K562 (cell line): ENCODE measurements around the gene MSRB2. TPM values are rescaled to one million over a fixed set of nuclear protein-coding genes. Genes with fewer than 3 reads are reported as not detected.

Experiments
- ATAC-seq: fragments of 200-7000 bp; cut with Tn5 transposase; 3 replicates; pipeline ENCODE4 v1.9.1; 2020; ENCODE audit warnings: moderate library complexity
- Bru-seq: library from RNA; stranded (reverse); fragments of 400-500 nt; gene quantifications from one replicate; lab custom pipeline; 2021; lab: Mats Ljungman, UMichigan
- BruChase-seq, 2 experiments: library from RNA; stranded (reverse); fragments of 400-500 nt; gene quantifications; one replicate each; lab custom pipeline; 2021; lab: Mats Ljungman, UMichigan
- BruUV-seq: library from RNA; stranded (reverse); fragments of 400-500 nt; replicated peaks from 2 replicates; lab custom pipeline; 2021; lab: Mats Ljungman, UMichigan
- CTCF ChIA-PET: fragments of 300-600 bp; formaldehyde crosslinking; extraction: SDS; loops from one replicate; lab custom pipeline; 2021; ENCODE audit warnings: low intra/inter-chr PET ratio; lab: Yijun Ruan, JAX
- POLR2A ChIA-PET: fragments of 300-600, 350-650 bp; sonication (Branson Sonifier 250); formaldehyde crosslinking; extraction: SDS; loops from one replicate; lab custom pipeline; 2021; ENCODE audit warnings: antibody characterized with exemption, inconsistent platforms; lab: Yijun Ruan, JAX
- DNase-seq, 4 experiments: peaks; one replicate each; pipeline versions ENCODE4 v3.0.0 to v3.0.0-alpha.2; 2011 to 2018; ENCODE audit warnings: low spot score in 3 of 4, mixed read lengths in 3 of 4; ENCODE audit errors: extremely low read depth in 1 of 4
- FAIRE-seq: peaks from 2 replicates; lab custom pipeline; 2011; peaks lifted over from hg19 to GRCh38; lab: Jason Lieb, UNC
- H2AFZ ChIP-seq: 2 replicates; pipeline ENCODE4 v1.6.0; 2011; ENCODE audit warnings: low read depth, low read length, control low read depth, inconsistent platforms
- H3K27ac ChIP-seq: fragments of 200-600 bp; 3 replicates; pipeline ENCODE4 v1.8.0; 2011; ENCODE audit warnings: low read depth, mild to moderate bottlenecking, control low read depth, inconsistent platforms, low read length, moderate library complexity, mixed read lengths; ENCODE audit errors: extremely low read depth
- H3K27me3 ChIP-seq, 2 experiments: fragments of 300-600 bp in 1 of 2; 2 replicates in 1 of 2; 3 replicates in 1 of 2; pipeline versions ENCODE4 v1.6.0 to v1.8.0; 2011; ENCODE audit warnings: inconsistent platforms in 2 of 2, low read length in 2 of 2, mild to moderate bottlenecking in 1 of 2, mixed read lengths in 1 of 2, moderate library complexity in 1 of 2; ENCODE audit not compliant: control insufficient read depth in 2 of 2, insufficient read depth in 2 of 2
- H3K36me3 ChIP-seq: fragments of 300-600 bp; 3 replicates; pipeline ENCODE4 v1.8.0; 2011; ENCODE audit warnings: mild to moderate bottlenecking, low read length, inconsistent platforms; ENCODE audit not compliant: control insufficient read depth, insufficient read depth
- H3K4me1 ChIP-seq, 2 experiments: fragments of 200-600 bp in 1 of 2; replicated peaks in 1 of 2; 2 replicates in 1 of 2; 3 replicates in 1 of 2; pipeline versions ENCODE4 v1.5.1 to v1.8.0; 2011; ENCODE audit warnings: inconsistent platforms in 2 of 2, low read length in 2 of 2, mild to moderate bottlenecking in 1 of 2, mixed read lengths in 1 of 2, moderate library complexity in 1 of 2; ENCODE audit not compliant: control insufficient read depth in 2 of 2, insufficient read depth in 2 of 2
- H3K4me2 ChIP-seq: 2 replicates; pipeline ENCODE4 v1.6.1; 2011; ENCODE audit warnings: low read length, control low read depth, inconsistent platforms, mixed read lengths; ENCODE audit not compliant: insufficient read depth
- H3K4me3 ChIP-seq: fragments of 200-600 bp; sonication (generic), shearing (Covaris generic); 2 replicates; pipeline ENCODE4 v1.5.1; 2016; ENCODE audit warnings: control low read depth, inconsistent platforms
- H3K79me2 ChIP-seq: fragments of 200-600 bp; 3 replicates; pipeline ENCODE4 v1.8.0; 2011; ENCODE audit warnings: low read length, inconsistent platforms; ENCODE audit not compliant: control insufficient read depth, insufficient read depth
- H3K9ac ChIP-seq, 2 experiments: 2 replicates each; pipeline versions ENCODE4 v1.6.0 to v1.6.1; 2011; ENCODE audit warnings: low read depth in 2 of 2, low read length in 2 of 2, control low read depth in 1 of 2, inconsistent platforms in 1 of 2, mild to moderate bottlenecking in 1 of 2, mixed read lengths in 1 of 2; ENCODE audit not compliant: insufficient read depth in 1 of 2
- H3K9me1 ChIP-seq: one replicate; pipeline ENCODE4 v1.6.0; 2011; ENCODE audit warnings: inconsistent platforms, mild to moderate bottlenecking, low read length, moderate library complexity; ENCODE audit not compliant: control insufficient read depth, insufficient read depth
- H3K9me3 ChIP-seq: replicated peaks from 2 replicates; pipeline ENCODE4 v1.5.1; 2011; ENCODE audit warnings: low read depth, low read length, inconsistent platforms; ENCODE audit not compliant: control insufficient read depth, insufficient read depth
- H4K20me1 ChIP-seq: replicated peaks from 2 replicates; pipeline ENCODE4 v1.6.1; 2011; ENCODE audit warnings: low read length, inconsistent platforms, mixed read lengths; ENCODE audit not compliant: control insufficient read depth, insufficient read depth
- ARID3B ChIP-seq: fragments of 250-450 bp; sonication (Bioruptor Pico); IDR thresholded peaks from 2 replicates; pipeline ENCODE4 v1.4.0; 2020; ENCODE audit warnings: borderline replicate concordance
- FOXA3 ChIP-seq, 2 experiments: fragments of 450-650 bp in 1 of 2; sonication (generic) in 1 of 2; formaldehyde crosslinking; IDR thresholded peaks in 1 of 2; conservative IDR thresholded peaks in 1 of 2; 2 replicates each; pipeline versions ENCODE4 v1.4.0 to v1.8.0; 2020 to 2022; ENCODE audit warnings: mild to moderate bottlenecking in 2 of 2, missing genetic modification reagents in 1 of 2
- NFE2 ChIP-seq: IDR thresholded peaks from 2 replicates; pipeline ENCODE4 v1.6.1; 2014; ENCODE audit warnings: antibody characterized with exemption, low read depth
- POLR2AphosphoS2 ChIP-seq: IDR thresholded peaks from 2 replicates; pipeline ENCODE4 v1.6.1; 2012; ENCODE audit warnings: low read length, improper control_type of control experiment
- SREBF1 ChIP-seq: fragments of 150-350 bp; IDR thresholded peaks from 2 replicates; pipeline ENCODE4 v1.6.1; 2014; ENCODE audit warnings: antibody characterized with exemption, low read depth, low read length, borderline replicate concordance
- USF1 ChIP-seq: sonication (generic); formaldehyde crosslinking; IDR thresholded peaks from 2 replicates; pipeline ENCODE4 v1.9.0; 2022; ENCODE audit warnings: mild to moderate bottlenecking, missing genetic modification reagents
- WGBS: fragments of 100-300 bp; shearing (Covaris generic); methylation state at CpG from one replicate; pipeline ENCODE4 v1.1.6; 2016; ENCODE audit warnings: low coverage, mixed read lengths; ENCODE audit not compliant: insufficient coverage; ENCODE audit errors: missing lambda C conversion rate; 5-methylcytosine and 5-hydroxymethylcytosine counted together
- in situ Hi-C: fragments of 300-500 bp; cut with MboI; formaldehyde crosslinking; loops from 4 replicates; pipeline ENCODE4 v1.15.0; 2018; ENCODE audit warnings: inconsistent platforms, mixed read lengths
- intact Hi-C: fragments of 100-400 bp; cut with micrococcal nuclease; formaldehyde crosslinking; loops from 2 replicates; pipeline ENCODE4 v1.14.2; 2022
- long read RNA-seq, 3 experiments: library from polyadenylated mRNA in 2 of 3; library from RNA in 1 of 3; unstranded in 2 of 3; stranded (forward) in 1 of 3; transcript quantifications; one replicate each; pipeline ENCODE4 v2.0.0, GENCODE V29; 2019 to 2022
- polyA minus RNA-seq, 3 experiments: library from RNA; depleted of rRNA, polyadenylated mRNA; stranded (reverse); fragments of >200 nt; gene quantifications; 2 replicates each; pipeline ENCODE4 v1.2.3, GENCODE V29; 2011
- polyA plus RNA-seq, 8 experiments: library from polyadenylated mRNA; depleted of rRNA in 4 of 8; stranded (reverse) in 5 of 8; unstranded in 3 of 8; fragments of >200 nt; fragmentation: Nextera tagmentation in 2 of 8; fragmentation: Illumina TruSeq in 1 of 8; extraction: Ambion mirVana in 2 of 8; extraction: Trizol in 1 of 8; gene quantifications; 2 replicates each; pipeline versions ENCODE4 v1.2.1 to v1.2.3, GENCODE V29; 2011 to 2014; ENCODE audit warnings: inconsistent platforms in 1 of 8, missing spikeins in 1 of 8
- total RNA-seq, 7 experiments: library from RNA; depleted of rRNA in 6 of 7; stranded (reverse); fragments of >200 nt in 6 of 7; fragmentation: Illumina TruSeq in 2 of 7; extraction: Trizol in 2 of 7; gene quantifications; 2 replicates each; pipeline versions ENCODE4 v1.2.1 to v1.2.3, GENCODE V29; 2011 to 2021; ENCODE audit warnings: low replicate concordance in 1 of 7
- TF ChIP-seq, protein P1 (sequence below): fragments of 450-650 bp; IDR thresholded peaks from 2 replicates; pipeline ENCODE4 v1.6.1; 2017; ENCODE audit warnings: antibody characterized with exemption
- TF ChIP-seq, protein P2 (sequence below): fragments of 450-650 bp; IDR thresholded peaks from 2 replicates; pipeline ENCODE4 v1.6.1; 2016; ENCODE audit warnings: mild to moderate bottlenecking

The MSRB2 gene
- total RNA-seq (2011; cell fraction: chromatin; rRNA removed; ENCODE audit: low replicate concordance) = 3.1 and 3.8 TPM in 2 replicates
- 1.4 and 3.0 TPM in 2 replicates for total RNA-seq (2011; cell fraction: nucleolus; rRNA removed)
- total RNA-seq (2011; cell fraction: nucleoplasm; rRNA removed) = 1.5 and 2.7 TPM in 2 replicates
- 7.9 and 10.7 TPM in 2 replicates for total RNA-seq (2014; rRNA removed)
- 3.6 and 5.5 TPM in 2 replicates for total RNA-seq (2014; rRNA removed; fragmentation: Illumina TruSeq; extraction: Trizol)
- total RNA-seq (2015; rRNA removed; fragmentation: Illumina TruSeq; extraction: Trizol) = 4.4 and 6.1 TPM in 2 replicates
- 9.5 and 10.0 TPM in 2 replicates for total RNA-seq (2021)
- polyA plus RNA-seq (2011; rRNA removed) = 18.9 and 22.3 TPM in 2 replicates
- polyA plus RNA-seq (2011; cell fraction: cytosol; rRNA removed) = 6.7 and 8.2 TPM in 2 replicates
- polyA plus RNA-seq (2011; cell fraction: nucleus; rRNA removed) = 7.8 and 10.8 TPM in 2 replicates
- polyA plus RNA-seq (2012) = 15.3 and 31.8 TPM in 2 replicates
- 3.4 and 6.7 TPM in 2 replicates for polyA plus RNA-seq (2014; fragmentation: Illumina TruSeq; extraction: Trizol)
- polyA plus RNA-seq (2014; fragmentation: Nextera tagmentation; extraction: Ambion mirVana) = 1 to 10 TPM; 1.5 to 2.0 TPM
- 5.9 and 8.3 TPM in 2 replicates for polyA plus RNA-seq (2014; rRNA removed)
- polyA minus RNA-seq (2011; rRNA and poly(A)+ RNA removed) = 3.4 and 4.4 TPM in 2 replicates
- polyA minus RNA-seq (2011; cell fraction: cytosol; rRNA and poly(A)+ RNA removed) = 1.5 and 2.2 TPM in 2 replicates
- 1.1 and 1.2 TPM in 2 replicates for polyA minus RNA-seq (2011; cell fraction: nucleus; rRNA and poly(A)+ RNA removed)
- Bru-seq, nascent RNA = percentile 62 among the genes with signal in this experiment
- BruChase-seq, experiment 1, labeled RNA remaining after a 2-hour chase = percentile 60 among the genes with signal in this experiment
- percentile 58 among the genes with signal in this experiment for BruChase-seq, experiment 2, labeled RNA remaining after a 6-hour chase
- long read RNA-seq, experiment 1, transcript MSRB2-201 (5 exons, 1,803 nt) = major isoform, 12 of 14 reads
- long read RNA-seq, experiment 1, partial matches to known transcripts = 0 of 14 reads
- long read RNA-seq, experiment 1, other reads (novel, unspliced or antisense) = 2 of 14 reads
- long read RNA-seq, experiment 2, transcript MSRB2-201 (5 exons, 1,803 nt) = major isoform, 14 of 15 reads
- long read RNA-seq, experiment 2, partial matches to known transcripts = 0 of 15 reads
- long read RNA-seq, experiment 2, other reads (novel, unspliced or antisense) = 1 of 15 reads
- long read RNA-seq, experiment 3, partial matches to known transcripts = 0 of 3 reads
- long read RNA-seq, experiment 3, other reads (novel, unspliced or antisense) = 0 of 3 reads

DNA sequence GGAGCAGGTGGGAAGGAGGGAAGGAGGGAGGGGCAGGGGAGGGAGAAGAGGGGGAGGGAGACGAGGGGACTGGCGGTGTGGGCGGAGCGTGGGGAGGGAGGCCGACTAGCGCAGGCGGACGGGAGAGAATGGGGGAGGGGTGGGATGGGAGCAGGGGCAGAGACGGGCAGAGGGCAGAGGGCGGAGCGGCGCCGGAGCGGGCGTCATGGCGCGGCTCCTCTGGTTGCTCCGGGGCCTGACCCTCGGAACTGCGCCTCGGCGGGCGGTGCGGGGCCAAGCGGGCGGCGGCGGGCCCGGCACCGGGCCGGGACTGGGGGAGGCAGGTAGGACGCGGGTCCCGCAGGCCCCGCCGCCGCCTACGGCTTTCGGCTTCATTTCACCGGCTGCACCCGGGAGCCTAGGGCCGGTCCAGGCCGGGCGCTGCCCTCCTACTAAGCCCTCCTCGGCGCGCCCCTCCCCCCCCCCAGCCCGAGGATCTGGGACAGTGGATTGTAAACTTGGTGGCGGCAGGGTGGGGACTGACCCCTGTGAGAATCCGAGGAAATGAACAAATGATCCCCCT lies at the start of gene MSRB2:
Gene MSRB2, plus strand, starts transcription at position 176 of the 562 bp plus-strand sequence. Its CDS starts 30 bp downstream, at position 206.
- in situ Hi-C loops (no loop called here), intact Hi-C loops (no loop called here)
- ATAC-seq (peak; percentile 89), DNase-seq (peak; percentile 96 to 97 (median 96)), FAIRE-seq (no peak)
- peak within 1 kb of the TSS; percentile 91 for H3K4me2 ChIP-seq
- CTCF ChIA-PET = interaction anchor here (0.6 kb wide), 1 partner anchor 1617 kb away, joined by 3 read pairs; no protein-coding TSS in a partner anchor
- H3K9me3 ChIP-seq = no peaks in the 10 kb centered on the region; the same call in 1 of the 2 replicates
- H2AFZ ChIP-seq = peak within 1 kb of the TSS; percentile 98
- no peaks in the 10 kb centered on the region for H3K36me3 ChIP-seq
- H3K79me2 ChIP-seq = peaks cover 18% of the 10 kb centered on the region
- H3K9me1 ChIP-seq = no peaks in the 10 kb centered on the region
- 0% methylated on average over 2 of the region's 50 CpGs for WGBS
- peak within 1 kb of the TSS; percentile 87 for H3K4me3 ChIP-seq
- peak within 1 kb of the TSS; percentile 85 to 94 for H3K9ac ChIP-seq
- H4K20me1 ChIP-seq = no peaks in the 10 kb centered on the region
- no TSS peak for BruUV-seq
- no peaks in the 10 kb centered on the region for H3K27me3 ChIP-seq
- peaks cover 14 to 21% of the 10 kb centered on the region in 2 experiments; a peak in 4 of 5 replicates for H3K4me1 ChIP-seq
- peak within 1 kb of the TSS; percentile 87 for H3K27ac ChIP-seq
- POLR2A ChIA-PET = no interaction called here
- TF ChIP-seq SREBF1 (no peak), POLR2AphosphoS2 (no peak), USF1 (CRISPR knock-in tag) (no peak), ARID3B (no peak), FOXA3 (CRISPR knock-in tag; conservative IDR thresholded peaks at IDR 0.05 in 1 of 2, IDR thresholded peaks at IDR 0.05 in 1 of 2) (no peak), NFE2 (no peak)
- TF ChIP-seq, protein P1, sequence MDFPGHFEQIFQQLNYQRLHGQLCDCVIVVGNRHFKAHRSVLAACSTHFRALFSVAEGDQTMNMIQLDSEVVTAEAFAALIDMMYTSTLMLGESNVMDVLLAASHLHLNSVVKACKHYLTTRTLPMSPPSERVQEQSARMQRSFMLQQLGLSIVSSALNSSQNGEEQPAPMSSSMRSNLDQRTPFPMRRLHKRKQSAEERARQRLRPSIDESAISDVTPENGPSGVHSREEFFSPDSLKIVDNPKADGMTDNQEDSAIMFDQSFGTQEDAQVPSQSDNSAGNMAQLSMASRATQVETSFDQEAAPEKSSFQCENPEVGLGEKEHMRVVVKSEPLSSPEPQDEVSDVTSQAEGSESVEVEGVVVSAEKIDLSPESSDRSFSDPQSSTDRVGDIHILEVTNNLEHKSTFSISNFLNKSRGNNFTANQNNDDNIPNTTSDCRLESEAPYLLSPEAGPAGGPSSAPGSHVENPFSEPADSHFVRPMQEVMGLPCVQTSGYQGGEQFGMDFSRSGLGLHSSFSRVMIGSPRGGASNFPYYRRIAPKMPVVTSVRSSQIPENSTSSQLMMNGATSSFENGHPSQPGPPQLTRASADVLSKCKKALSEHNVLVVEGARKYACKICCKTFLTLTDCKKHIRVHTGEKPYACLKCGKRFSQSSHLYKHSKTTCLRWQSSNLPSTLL = no peak
- TF ChIP-seq, protein P2, sequence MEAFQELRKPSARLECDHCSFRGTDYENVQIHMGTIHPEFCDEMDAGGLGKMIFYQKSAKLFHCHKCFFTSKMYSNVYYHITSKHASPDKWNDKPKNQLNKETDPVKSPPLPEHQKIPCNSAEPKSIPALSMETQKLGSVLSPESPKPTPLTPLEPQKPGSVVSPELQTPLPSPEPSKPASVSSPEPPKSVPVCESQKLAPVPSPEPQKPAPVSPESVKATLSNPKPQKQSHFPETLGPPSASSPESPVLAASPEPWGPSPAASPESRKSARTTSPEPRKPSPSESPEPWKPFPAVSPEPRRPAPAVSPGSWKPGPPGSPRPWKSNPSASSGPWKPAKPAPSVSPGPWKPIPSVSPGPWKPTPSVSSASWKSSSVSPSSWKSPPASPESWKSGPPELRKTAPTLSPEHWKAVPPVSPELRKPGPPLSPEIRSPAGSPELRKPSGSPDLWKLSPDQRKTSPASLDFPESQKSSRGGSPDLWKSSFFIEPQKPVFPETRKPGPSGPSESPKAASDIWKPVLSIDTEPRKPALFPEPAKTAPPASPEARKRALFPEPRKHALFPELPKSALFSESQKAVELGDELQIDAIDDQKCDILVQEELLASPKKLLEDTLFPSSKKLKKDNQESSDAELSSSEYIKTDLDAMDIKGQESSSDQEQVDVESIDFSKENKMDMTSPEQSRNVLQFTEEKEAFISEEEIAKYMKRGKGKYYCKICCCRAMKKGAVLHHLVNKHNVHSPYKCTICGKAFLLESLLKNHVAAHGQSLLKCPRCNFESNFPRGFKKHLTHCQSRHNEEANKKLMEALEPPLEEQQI = no peak
